Keratinocyte (primary cell): ENCODE data around the gene AKR7A3. TPM values are rescaled to one million over a fixed set of nuclear protein-coding genes. Genes with fewer than 3 reads are reported as not detected.
"Not testable (repeated sequence)": the region's sequence is repeated elsewhere in the genome, so short reads cannot be mapped to it uniquely, and the experiment has no call there.

ENCODE experiments used
- DNase-seq: peaks from one replicate; pipeline ENCODE4 v3.0.0-alpha.2; 2011; ENCODE audit warnings: low read depth, missing footprints, low spot score
- FAIRE-seq: peaks from 2 replicates; lab custom pipeline; 2011; peaks lifted over from hg19 to GRCh38; lab: Jason Lieb, UNC
- H2AFZ ChIP-seq: 2 replicates; pipeline ENCODE4 v1.6.0; 2012; ENCODE audit warnings: low read length, control low read depth, inconsistent platforms; ENCODE audit not compliant: control insufficient read depth
- H3K27ac ChIP-seq: 2 replicates; pipeline ENCODE4 v1.5.1; 2011; ENCODE audit warnings: low read length; ENCODE audit not compliant: control insufficient read depth, insufficient read depth
- H3K27me3 ChIP-seq: 3 replicates; pipeline ENCODE4 v1.6.0; 2011; ENCODE audit warnings: low read length; ENCODE audit not compliant: control insufficient read depth, insufficient read depth; ENCODE audit errors: extremely low read depth
- H3K36me3 ChIP-seq, 2 experiments: 2 replicates in 1 of 2; 3 replicates in 1 of 2; pipeline ENCODE4 v1.5.1; 2011; ENCODE audit warnings: low read length in 2 of 2, mild to moderate bottlenecking in 1 of 2; ENCODE audit not compliant: control insufficient read depth in 2 of 2, insufficient read depth in 2 of 2; ENCODE audit errors: extremely low read depth in 1 of 2
- H3K4me1 ChIP-seq: 3 replicates; pipeline ENCODE4 v1.5.1; 2011; ENCODE audit warnings: low read length; ENCODE audit not compliant: control insufficient read depth, insufficient read depth; ENCODE audit errors: extremely low read depth
- H3K4me2 ChIP-seq: 3 replicates; pipeline ENCODE4 v1.6.0; 2011; ENCODE audit warnings: low read depth, low read length; ENCODE audit not compliant: control insufficient read depth, insufficient read depth; ENCODE audit errors: extremely low read depth
- H3K4me3 ChIP-seq, 3 experiments: fragments of 200-600 bp in 1 of 3; sonication (generic) in 1 of 3; 2 replicates in 2 of 3; 3 replicates in 1 of 3; pipeline ENCODE4 v1.5.1; 2011 to 2016; ENCODE audit warnings: low read length in 3 of 3, mild to moderate bottlenecking in 3 of 3, control low read depth in 2 of 3, inconsistent platforms in 1 of 3, low read depth in 1 of 3, mixed read lengths in 1 of 3, mixed run types in 1 of 3, moderate library complexity in 1 of 3; ENCODE audit not compliant: control insufficient read depth in 2 of 3, insufficient read depth in 2 of 3; ENCODE audit errors: extremely low read depth in 1 of 3
- H3K79me2 ChIP-seq: 2 replicates; pipeline ENCODE4 v1.6.0; 2012; ENCODE audit warnings: low read length; ENCODE audit not compliant: control insufficient read depth, insufficient read depth
- H3K9ac ChIP-seq: 3 replicates; pipeline ENCODE4 v1.6.0; 2011; ENCODE audit warnings: low read length; ENCODE audit not compliant: control insufficient read depth, insufficient read depth; ENCODE audit errors: extremely low read depth
- H3K9me1 ChIP-seq: 3 replicates; pipeline ENCODE4 v1.6.0; 2011; ENCODE audit warnings: low read length; ENCODE audit not compliant: control insufficient read depth, insufficient read depth; ENCODE audit errors: extremely low read depth
- H3K9me3 ChIP-seq: 2 replicates; pipeline ENCODE4 v1.5.1; 2012; ENCODE audit warnings: low read depth, low read length; ENCODE audit not compliant: control insufficient read depth
- H4K20me1 ChIP-seq: 3 replicates; pipeline ENCODE4 v1.6.0; 2011; ENCODE audit warnings: low read length; ENCODE audit not compliant: control insufficient read depth, insufficient read depth; ENCODE audit errors: extremely low read depth
- CTCF ChIP-seq, 3 experiments: IDR thresholded peaks in 1 of 3; conservative IDR thresholded peaks in 1 of 3; optimal IDR thresholded peaks in 1 of 3; 2 replicates in 2 of 3; 3 replicates in 1 of 3; pipeline versions ENCODE3 to v1.5.1; 2011; ENCODE audit warnings: low read length in 3 of 3, mild to moderate bottlenecking in 3 of 3, moderate library complexity in 2 of 3, control low read depth in 1 of 3, inconsistent platforms in 1 of 3; ENCODE audit not compliant: insufficient read depth in 2 of 3; ENCODE audit errors: extremely low read depth in 1 of 3
- EZH2 ChIP-seq: IDR thresholded peaks from one replicate; pipeline ENCODE4 v1.6.1; 2012; ENCODE audit warnings: inconsistent platforms, mild to moderate bottlenecking, low read length, moderate library complexity
- dilution Hi-C: fragments of 300-500 bp; cut with MboI; formaldehyde crosslinking; loops from one replicate; pipeline ENCODE4 v1.7.0; 2020; ENCODE audit warnings: low sequenced_read_pairs; ENCODE audit not compliant: extremely low pct_ligation_motif_present
- polyA plus RNA-seq, 5 experiments: library from polyadenylated mRNA; depleted of rRNA in 3 of 5; stranded (reverse) in 3 of 5; stranded (forward) in 1 of 5; unstranded in 1 of 5; fragments of >200 nt; gene quantifications; 1 replicate in 1 of 5; 2 replicates in 3 of 5; 3 replicates in 1 of 5; pipeline versions ENCODE4 v1.2.1 to v1.2.3, GENCODE V29; 2011 to 2012; ENCODE audit warnings: missing spikeins in 2 of 5, low read depth in 1 of 5, low replicate concordance in 1 of 5

Gene AKR7A3
- polyA plus RNA-seq, 1 donor (not counting 4 experiments of a cell fraction or from before 2014, with no cell fraction given): 0.17 TPM

GRCh38 chr1:19273106-19273843 lies 15.3 kb downstream of the AKR7A3 start:
- no peak for FAIRE-seq
- Histone ChIP-seq H3K36me3 (no peaks in the 10 kb centered on the region), H2AFZ (no peak overlapping the region), H3K4me1 (no peaks in the 10 kb centered on the region), H3K27ac (no peak overlapping the region), H3K79me2 (no peaks in the 10 kb centered on the region), H3K4me2 (no peak overlapping the region), H3K9me1 (no peaks in the 10 kb centered on the region), H3K4me3 (no peak overlapping the region), H4K20me1 (no peaks in the 10 kb centered on the region), H3K9ac (no peak overlapping the region), H3K27me3 (peaks cover 10% of the 10 kb centered on the region), H3K9me3 (peaks cover 3% of the 10 kb centered on the region)
- TF ChIP-seq CTCF (optimal IDR thresholded peaks at IDR 0.05 in 1 of 3, IDR thresholded peaks at IDR 0.05 in 1 of 3, conservative IDR thresholded peaks at IDR 0.05 in 1 of 3; ENCODE audit: extremely low read depth in 1 of 3, insufficient read depth in 2 of 3, low read length in 3 of 3): no peak
- TF ChIP-seq EZH2: no peak
- dilution Hi-C loops: no loop called here
- no peak for DNase-seq

- TF ChIP-seq EZH2 (no peak), CTCF (optimal IDR thresholded peaks at IDR 0.05 in 1 of 3, IDR thresholded peaks at IDR 0.05 in 1 of 3, conservative IDR thresholded peaks at IDR 0.05 in 1 of 3; ENCODE audit: extremely low read depth in 1 of 3, insufficient read depth in 2 of 3, low read length in 3 of 3) (no peak)
- Histone ChIP-seq H3K36me3 (no peaks in the 10 kb centered on the region), H2AFZ (no peak overlapping the region), H3K9ac (no peak overlapping the region), H3K4me3 (no peak overlapping the region), H3K4me1 (no peaks in the 10 kb centered on the region), H3K79me2 (no peaks in the 10 kb centered on the region), H3K27me3 (peaks cover 10% of the 10 kb centered on the region), H3K27ac (no peak overlapping the region), H3K9me3 (peaks cover 3% of the 10 kb centered on the region), H3K9me1 (no peaks in the 10 kb centered on the region), H3K4me2 (no peak overlapping the region), H4K20me1 (no peaks in the 10 kb centered on the region)
- DNase-seq (no peak), FAIRE-seq (no peak)
- dilution Hi-C loops: no loop called here
Measured at GRCh38 chr1:19272064-19272463, 16.5 kb downstream of the AKR7A3 start.

- H3K9ac ChIP-seq, H3K4me1 ChIP-seq, H3K4me2 ChIP-seq, H3K79me2 ChIP-seq, H3K36me3 ChIP-seq, H3K27ac ChIP-seq, H3K9me1 ChIP-seq, H4K20me1 ChIP-seq, FAIRE-seq, H3K9me3 ChIP-seq, dilution Hi-C loops, DNase-seq, H3K4me3 ChIP-seq, H2AFZ ChIP-seq, H3K27me3 ChIP-seq: not testable (repeated sequence)
Measured at GRCh38 chr1:19270343-19270730, 18.2 kb downstream of the AKR7A3 start.
